Measurements from ENCODE around the gene SLC46A1.

Gene SLC46A1

GRCh38 chr17:28379814-28380801, 25.9 kb downstream of the SLC46A1 start:
- DNase-seq = peak; percentile 88

GRCh38 chr17:28372945-28373274, 33.1 kb downstream of the SLC46A1 start:
- DNase-seq = peak; percentile 50

- peak; percentile 74 for DNase-seq
Measured at GRCh38 chr17:28372203-28372944, 33.6 kb downstream of the SLC46A1 start.

- DNase-seq = peak; percentile 99
Measured at GRCh38 chr17:28371245-28372202, 34.5 kb downstream of the SLC46A1 start, which contains the start of gene SARM1. TSS of gene SARM1 (plus strand) at chr17:28371694. CDS start at chr17:28372033, 339 bp downstream.

- DNase-seq = no peak
Measured at GRCh38 chr17:28370744-28371103, 35.3 kb downstream of the SLC46A1 start.

- DNase-seq = peak; percentile 98
Measured at GRCh38 chr17:28370035-28370743, 35.8 kb downstream of the SLC46A1 start, which contains the start of gene VTN. TSS of gene VTN (minus strand) at chr17:28370307. CDS start at chr17:28370203, 104 bp downstream.

- no peak for DNase-seq
Measured at GRCh38 chr17:28369684-28370034, 36.4 kb downstream of the SLC46A1 start.

GRCh38 chr17:28368915-28369683, 36.9 kb downstream of the SLC46A1 start:
- peak; percentile 52 for DNase-seq

GRCh38 chr17:28368306-28368831, 37.6 kb downstream of the SLC46A1 start:
- peak; percentile 54 for DNase-seq

GRCh38 chr17:28367641-28368305, 38.2 kb downstream of the SLC46A1 start:
- peak; percentile 50 for DNase-seq

- peak; percentile 51 for DNase-seq
Measured at GRCh38 chr17:28366605-28367004, 39.4 kb downstream of the SLC46A1 start.

GRCh38 chr17:28365487-28365886, 40.5 kb downstream of the SLC46A1 start:
- DNase-seq = no peak

GRCh38 chr17:28364665-28365363, 41.2 kb downstream of the SLC46A1 start, which contains the start of gene SEBOX:
TSS of gene SEBOX (minus strand) at chr17:28365199. CDS start at chr17:28365151, 48 bp downstream.
- peak; percentile 52 for DNase-seq

GRCh38 chr17:28363776-28364650, 42.0 kb downstream of the SLC46A1 start:
- DNase-seq = peak; percentile 51

GRCh38 chr17:28363186-28363585, 42.8 kb downstream of the SLC46A1 start:
- no peak for DNase-seq

GRCh38 chr17:28357901-28358197, 48.2 kb downstream of the SLC46A1 start:
- no peak for DNase-seq

- peak; percentile 99 for DNase-seq
Measured at GRCh38 chr17:28357061-28357900, 48.7 kb downstream of the SLC46A1 start, which contains the start of gene POLDIP2. TSS of gene POLDIP2 (minus strand) at chr17:28357527. CDS start at chr17:28357448, 79 bp downstream.

Measured in islet precursor cell (in vitro differentiated cells).